IPS-15b (cell line): ENCODE data around the gene BRAT1.
"Not testable (repeated sequence)": the region's sequence is repeated elsewhere in the genome, so short reads cannot be mapped to it uniquely, and the experiment has no call there.

ENCODE experiments used
- H3K27me3 ChIP-seq: one replicate; pipeline ENCODE4 v1.6.1; 2013; ENCODE audit warnings: low read length; ENCODE audit not compliant: control insufficient read depth, insufficient read depth
- H3K36me3 ChIP-seq: one replicate; pipeline ENCODE4 v1.6.1; 2013; ENCODE audit warnings: low read length; ENCODE audit not compliant: control insufficient read depth, insufficient read depth
- H3K4me1 ChIP-seq: one replicate; pipeline ENCODE4 v1.6.1; 2013; ENCODE audit warnings: mild to moderate bottlenecking, low read length; ENCODE audit not compliant: control insufficient read depth, insufficient read depth
- H3K4me3 ChIP-seq: one replicate; pipeline ENCODE4 v1.5.1; 2013; ENCODE audit warnings: low read depth, low read length
- H3K9ac ChIP-seq: one replicate; pipeline ENCODE4 v1.6.1; 2013; ENCODE audit warnings: low read depth, mild to moderate bottlenecking, low read length
- H3K9me3 ChIP-seq: one replicate; pipeline ENCODE4 v1.6.1; 2013; ENCODE audit warnings: mild to moderate bottlenecking, low read length; ENCODE audit not compliant: control insufficient read depth, insufficient read depth

BRAT1 gene

DNA sequence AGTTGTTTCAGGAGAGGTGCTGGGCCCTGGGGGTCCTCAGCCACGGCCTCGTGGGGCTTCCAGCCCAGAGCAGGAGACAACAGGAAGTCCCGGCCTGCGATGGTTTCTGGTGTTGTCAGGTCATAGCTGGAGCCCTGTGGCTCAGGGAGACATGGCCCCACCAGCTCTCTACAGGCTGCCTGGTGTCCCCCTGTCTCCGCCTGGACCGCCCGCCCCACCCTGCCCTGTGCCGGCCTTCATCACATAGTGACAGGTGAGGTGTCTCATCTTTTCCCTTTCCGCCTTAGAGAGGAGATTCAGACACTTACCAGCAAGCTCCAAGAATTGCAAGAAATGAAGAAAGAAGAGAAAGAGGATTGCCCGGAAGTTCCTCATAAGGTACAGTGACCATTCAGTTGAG lies 39.3 kb upstream of the BRAT1 start:
- Histone ChIP-seq H3K9ac (no peak overlapping the region), H3K27me3 (no peaks in the 10 kb centered on the region), H3K9me3 (no peaks in the 10 kb centered on the region), H3K36me3 (peaks cover 21% of the 10 kb centered on the region), H3K4me1 (no peaks in the 10 kb centered on the region), H3K4me3 (no peak overlapping the region)

DNA sequence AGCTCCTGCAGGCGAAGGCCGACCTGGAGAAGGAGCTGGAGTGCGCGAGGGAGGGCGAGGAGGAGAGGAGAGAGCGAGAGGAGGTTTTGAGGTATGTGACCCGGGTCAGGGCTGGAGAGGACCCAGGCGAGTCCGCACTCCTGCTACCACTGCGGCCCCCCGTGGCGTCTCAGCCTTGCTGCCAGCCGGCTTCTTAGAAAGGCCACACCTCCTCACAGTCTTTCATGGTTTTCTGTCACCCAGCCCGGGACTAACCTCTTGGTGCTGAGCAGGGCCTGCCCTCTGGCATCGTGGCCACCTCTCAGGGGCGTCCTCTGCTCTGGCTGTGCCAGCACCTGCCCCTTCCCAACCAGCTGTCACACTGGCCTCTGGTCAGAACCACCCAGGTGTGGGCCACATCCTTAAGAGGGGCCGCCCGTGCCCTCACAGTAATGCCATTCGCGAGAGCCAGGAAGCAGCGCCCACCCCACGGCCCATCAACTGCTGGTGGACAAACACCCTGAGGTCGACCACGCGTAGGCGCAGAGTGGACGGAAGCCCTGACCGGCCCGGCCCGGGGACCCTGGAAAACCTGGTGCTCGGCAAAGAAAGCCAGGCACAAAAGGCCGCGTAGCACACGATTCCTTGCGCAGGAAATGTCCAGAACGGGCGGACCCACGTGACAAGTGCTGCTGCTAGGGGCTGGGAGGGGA lies 37.9 kb upstream of the BRAT1 start:
- peaks cover 16% of the 10 kb centered on the region for H3K36me3 ChIP-seq
- no peaks in the 10 kb centered on the region for H3K4me1 ChIP-seq
- no peak overlapping the region for H3K4me3 ChIP-seq

DNA sequence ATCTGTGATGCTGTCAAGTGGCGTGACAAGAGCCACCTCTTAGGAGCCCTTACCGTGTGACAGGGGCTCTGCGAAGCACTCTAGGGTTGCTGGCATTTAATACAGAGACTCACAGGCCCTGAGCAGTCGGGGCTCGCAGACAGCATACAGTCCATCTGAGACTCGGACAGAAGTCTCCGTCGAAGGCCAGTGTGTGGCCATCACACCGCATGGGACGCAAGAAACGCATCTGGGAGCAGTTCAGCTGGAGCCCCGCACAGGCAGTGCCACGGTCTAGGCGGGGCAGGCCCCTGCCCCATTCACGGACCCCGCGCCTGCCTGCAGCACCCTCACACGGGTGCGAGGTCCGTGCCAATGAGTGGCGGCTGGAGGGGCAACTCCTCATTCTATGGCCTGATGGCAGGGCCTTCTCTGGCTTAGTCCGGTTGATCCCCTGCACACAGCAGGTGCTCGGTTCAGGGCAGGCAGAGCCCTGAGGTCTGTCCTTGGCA lies 37.1 kb upstream of the BRAT1 start:
- Histone ChIP-seq H3K36me3 (peaks cover 16% of the 10 kb centered on the region), H3K4me1 (no peaks in the 10 kb centered on the region), H3K27me3 (no peaks in the 10 kb centered on the region), H3K4me3 (no peak overlapping the region), H3K9me3 (no peaks in the 10 kb centered on the region), H3K9ac (no peak overlapping the region)

More for the DNA sequence above, 37.9 kb upstream of the BRAT1 start:
- Histone ChIP-seq H3K9me3 (no peaks in the 10 kb centered on the region), H3K27me3 (no peaks in the 10 kb centered on the region), H3K9ac (no peak overlapping the region)

DNA sequence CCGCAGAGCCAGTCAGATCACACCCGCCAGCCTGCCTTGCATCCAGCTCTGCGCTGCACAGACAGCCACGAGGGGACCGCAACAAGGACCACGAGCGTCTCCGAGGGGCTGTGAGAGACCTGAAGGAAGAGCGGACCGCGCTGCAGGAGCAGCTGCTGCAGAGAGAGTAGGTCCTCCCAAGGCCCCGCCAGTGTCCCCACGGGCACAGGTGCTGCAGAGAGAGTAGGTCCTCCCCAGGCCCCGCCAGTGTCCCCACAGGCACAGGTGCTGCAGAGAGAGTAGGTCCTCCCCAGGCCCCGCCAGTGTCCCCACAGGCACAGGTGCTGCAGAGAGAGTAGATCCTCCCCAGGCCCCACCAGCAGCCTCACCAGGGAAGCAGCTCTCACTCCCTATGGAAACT lies 34.6 kb upstream of the BRAT1 start:
- not testable (repeated sequence) for H3K9ac ChIP-seq, H3K9me3 ChIP-seq, H3K4me3 ChIP-seq, H3K4me1 ChIP-seq, H3K27me3 ChIP-seq
- H3K36me3 ChIP-seq, result peaks cover 19% of the 10 kb centered on the region

DNA sequence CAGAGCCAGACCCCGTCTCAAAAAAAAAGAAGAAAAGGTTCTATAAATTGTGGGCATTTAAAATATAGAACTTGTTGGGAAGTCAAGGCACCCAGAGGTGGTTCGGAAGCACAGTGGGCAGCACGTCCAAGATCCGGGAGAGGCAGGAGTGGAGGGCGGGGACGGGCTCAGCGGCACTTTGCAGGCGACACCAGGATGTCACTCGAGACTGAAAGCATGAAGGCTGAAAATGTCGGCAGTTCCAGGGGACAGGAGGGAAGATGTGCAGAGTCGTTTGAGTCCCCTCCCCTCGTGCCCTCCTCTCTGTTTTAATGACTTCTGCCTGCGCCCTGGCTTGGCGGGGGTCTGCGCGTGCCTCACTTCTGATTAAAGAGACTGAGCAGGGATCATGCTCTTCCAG lies 34.0 kb upstream of the BRAT1 start:
- H3K9ac ChIP-seq, result no peak overlapping the region
- H3K36me3 ChIP-seq, result peaks cover 19% of the 10 kb centered on the region
- H3K4me3 ChIP-seq, result no peak overlapping the region
- H3K9me3 ChIP-seq, result no peaks in the 10 kb centered on the region
- H3K4me1 ChIP-seq, result no peaks in the 10 kb centered on the region
- H3K27me3 ChIP-seq, result no peaks in the 10 kb centered on the region

DNA sequence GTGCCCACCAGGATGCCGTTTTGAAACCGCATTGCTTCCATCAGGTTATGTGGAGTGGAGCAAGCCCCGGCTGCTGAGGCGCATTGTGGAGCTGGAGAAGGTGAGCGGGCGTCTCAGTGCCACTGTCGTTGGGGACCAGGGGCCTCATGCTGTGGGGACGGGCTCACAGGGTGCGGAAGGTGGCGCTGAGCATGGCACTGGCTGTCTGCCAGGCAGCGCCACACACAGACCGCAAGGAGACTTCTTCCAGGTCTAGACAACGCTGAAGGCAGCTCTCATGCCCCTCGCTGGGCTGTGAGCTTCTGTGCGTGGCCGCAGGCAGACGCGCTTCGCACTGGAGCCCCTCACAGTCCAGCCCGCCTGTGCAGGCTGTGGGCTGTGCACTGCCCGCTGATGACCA lies 32.5 kb upstream of the BRAT1 start:
- Histone ChIP-seq H3K36me3 (peaks cover 12% of the 10 kb centered on the region), H3K27me3 (no peaks in the 10 kb centered on the region), H3K9me3 (no peaks in the 10 kb centered on the region), H3K9ac (no peak overlapping the region), H3K4me1 (no peaks in the 10 kb centered on the region), H3K4me3 (no peak overlapping the region)

DNA sequence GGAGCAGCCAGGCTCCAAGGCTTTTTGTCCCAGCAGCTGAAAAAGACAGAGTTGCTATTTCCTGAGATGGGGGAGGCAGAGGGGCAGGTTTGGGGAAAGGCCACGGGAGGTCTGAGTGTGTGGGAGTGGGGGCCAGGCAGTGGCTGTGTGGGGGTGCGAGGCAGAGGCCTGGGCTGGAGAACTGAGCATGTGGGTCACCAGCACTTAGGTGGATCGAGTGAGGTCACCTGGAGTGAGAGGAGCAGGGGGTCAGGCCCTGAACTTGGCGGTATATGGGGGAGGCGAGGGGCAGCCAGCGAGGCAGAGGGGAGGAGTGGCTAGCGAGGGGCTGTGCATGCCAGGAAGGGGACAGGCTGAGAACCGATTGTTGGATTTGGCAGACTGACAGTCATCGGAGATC lies 31.8 kb upstream of the BRAT1 start:
- H3K9ac ChIP-seq, result no peak overlapping the region

DNA sequence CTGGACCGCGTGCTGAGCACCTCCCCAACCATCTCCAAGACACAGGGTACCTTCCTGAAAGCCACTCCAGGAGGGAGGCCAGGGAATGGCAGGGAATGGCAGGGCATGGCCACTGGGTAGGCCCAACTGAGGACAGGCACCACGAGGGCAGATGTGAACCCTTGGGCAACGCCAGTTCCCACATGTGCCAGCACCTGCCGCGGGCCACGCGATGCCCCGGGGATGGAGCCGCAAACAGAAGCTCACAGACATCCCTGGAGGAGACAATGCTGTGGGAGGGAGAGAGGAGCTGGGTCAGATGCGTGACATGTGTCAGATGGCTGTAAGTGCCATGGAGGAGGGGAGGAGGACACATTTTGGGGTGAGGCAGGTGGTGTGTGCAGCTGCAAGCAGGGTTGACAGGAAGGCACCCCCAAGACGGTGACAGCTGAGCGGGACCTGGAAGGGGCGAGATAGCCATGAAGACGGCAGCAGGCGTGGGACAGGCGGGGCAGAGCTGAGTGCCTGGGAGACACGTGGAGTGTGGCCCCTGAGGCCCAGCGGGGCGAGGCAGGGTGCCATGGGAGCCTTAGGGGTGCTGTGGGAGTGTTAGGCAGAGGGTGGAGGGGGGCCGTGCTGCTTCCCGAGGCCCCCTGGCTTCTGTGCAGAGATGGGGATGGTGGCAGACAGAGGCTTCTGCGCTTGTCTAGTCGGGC lies 31.1 kb upstream of the BRAT1 start:
- Histone ChIP-seq H3K9ac (no peak overlapping the region), H3K9me3 (no peaks in the 10 kb centered on the region), H3K36me3 (peaks cover 11% of the 10 kb centered on the region), H3K4me3 (no peak overlapping the region), H3K27me3 (no peaks in the 10 kb centered on the region), H3K4me1 (no peaks in the 10 kb centered on the region)

More for the DNA sequence above, 31.8 kb upstream of the BRAT1 start:
- Histone ChIP-seq H3K36me3 (peaks cover 11% of the 10 kb centered on the region), H3K9me3 (no peaks in the 10 kb centered on the region), H3K27me3 (no peaks in the 10 kb centered on the region), H3K4me1 (no peaks in the 10 kb centered on the region), H3K4me3 (no peak overlapping the region)

DNA sequence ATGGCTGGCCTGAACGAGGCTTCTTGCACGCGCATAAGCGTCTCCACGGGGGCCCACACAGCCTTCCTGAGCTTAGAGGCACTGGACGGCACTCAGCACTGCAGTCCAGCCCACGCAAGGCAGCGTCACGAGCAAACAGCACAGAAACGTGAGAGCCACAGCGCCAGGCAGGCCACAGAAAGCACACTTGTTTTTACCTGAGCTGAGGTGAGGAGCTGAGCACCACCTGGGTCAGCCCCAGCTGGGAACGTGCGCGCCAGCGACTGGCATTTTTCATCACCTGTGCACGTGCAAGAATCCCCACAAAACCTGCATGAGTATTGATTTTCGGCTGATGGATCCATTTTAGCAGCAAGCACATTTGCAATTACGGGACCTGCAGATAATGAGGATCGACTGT lies 30.1 kb upstream of the BRAT1 start:
- Histone ChIP-seq H3K4me3 (no peak overlapping the region), H3K36me3 (peaks cover 11% of the 10 kb centered on the region), H3K4me1 (no peaks in the 10 kb centered on the region), H3K9ac (no peak overlapping the region), H3K9me3 (no peaks in the 10 kb centered on the region), H3K27me3 (no peaks in the 10 kb centered on the region)

DNA sequence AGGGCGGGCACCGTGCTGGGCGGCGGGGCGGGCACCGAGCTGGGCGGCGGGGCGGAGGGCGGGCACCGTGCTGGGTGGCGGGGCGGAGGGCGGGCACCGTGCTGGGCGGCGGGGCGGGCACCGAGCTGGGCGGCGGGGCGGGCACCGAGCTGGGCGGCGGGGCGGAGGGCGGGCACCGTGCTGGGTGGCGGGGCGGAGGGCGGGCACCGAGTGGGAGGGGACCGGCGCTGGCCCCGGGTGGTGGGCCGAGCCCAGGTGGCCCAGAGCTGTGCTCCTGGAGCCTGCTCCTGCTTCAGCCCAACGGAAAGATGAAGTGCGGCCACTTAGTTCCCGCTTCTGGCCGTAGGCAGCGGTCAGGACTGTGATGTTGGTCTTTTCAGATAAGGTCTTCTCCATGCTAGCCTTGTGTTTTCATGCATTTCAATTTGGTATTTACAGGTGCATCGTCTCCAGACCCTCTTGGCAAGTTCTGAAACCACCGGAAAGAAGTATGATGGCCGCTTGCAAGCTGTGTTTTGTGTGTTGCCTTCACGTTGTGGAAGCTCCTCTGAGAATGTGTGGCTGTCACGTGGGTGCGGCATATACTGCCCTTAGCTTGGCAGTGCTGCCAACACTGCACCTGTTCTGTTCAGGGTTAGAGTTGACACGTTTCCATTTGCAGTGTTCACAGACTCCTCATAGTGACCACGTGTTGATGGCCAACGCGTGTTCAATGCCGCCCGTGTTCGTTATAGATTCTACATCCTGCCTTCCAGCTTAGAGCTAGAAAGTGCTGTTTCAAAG lies 28.7 kb upstream of the BRAT1 start:
- no peaks in the 10 kb centered on the region for H3K4me1 ChIP-seq
- H3K9ac ChIP-seq, result no peak overlapping the region
- H3K4me3 ChIP-seq, result no peak overlapping the region
- no peaks in the 10 kb centered on the region for H3K9me3 ChIP-seq
- peaks cover 11% of the 10 kb centered on the region for H3K36me3 ChIP-seq
- no peaks in the 10 kb centered on the region for H3K27me3 ChIP-seq

DNA sequence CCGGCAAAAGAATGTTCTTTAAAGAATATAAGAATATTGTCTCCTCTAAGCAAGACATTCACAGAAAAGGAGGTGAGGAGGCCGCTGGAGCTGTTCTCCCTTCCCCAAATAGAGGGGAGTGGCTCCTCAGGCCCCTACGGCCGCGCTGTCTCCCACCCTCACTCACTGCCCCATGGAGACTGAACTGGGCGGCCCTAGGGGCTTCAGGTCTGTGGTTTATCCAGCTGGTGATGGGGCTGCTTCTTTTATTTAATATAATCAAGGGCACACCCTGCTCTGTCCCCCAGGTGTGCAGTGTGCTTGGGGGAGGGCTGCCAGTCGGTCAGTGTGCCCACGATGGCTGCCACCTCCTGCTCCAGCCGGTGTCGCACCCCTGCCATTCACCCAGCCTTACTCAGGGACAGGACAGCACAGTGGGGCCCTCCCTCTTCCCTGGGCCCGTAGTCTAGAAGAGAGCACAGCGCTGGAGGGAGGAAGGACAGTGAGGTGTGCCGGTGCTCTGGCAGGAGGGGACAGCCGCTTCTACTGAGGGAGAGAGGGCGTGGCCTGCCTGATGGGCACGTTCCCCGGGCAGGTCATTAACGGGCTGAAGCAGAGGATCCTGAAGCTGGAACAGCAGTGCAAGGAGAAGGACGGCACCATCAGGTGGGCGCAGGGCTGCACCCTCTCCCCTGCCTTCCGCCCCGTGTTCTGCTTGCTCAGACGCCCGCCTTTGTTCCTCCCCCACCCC lies 26.8 kb upstream of the BRAT1 start:
- no peaks in the 10 kb centered on the region for H3K9me3 ChIP-seq
- no peak overlapping the region for H3K9ac ChIP-seq
- H3K4me1 ChIP-seq, result no peaks in the 10 kb centered on the region
- H3K27me3 ChIP-seq, result no peaks in the 10 kb centered on the region
- H3K4me3 ChIP-seq, result no peak overlapping the region
- peaks cover 11% of the 10 kb centered on the region for H3K36me3 ChIP-seq
